SU-DHL-6 (cell line): ENCODE measurements around the gene XRCC4.

ENCODE experiments used
- EZH2phosphoT487 ChIP-seq: fragments of 200-600 bp; sonication (generic), shearing (Covaris generic); conservative IDR thresholded peaks from 2 replicates; pipeline ENCODE4 v1.6.1; 2018; ENCODE audit warnings: mild to moderate bottlenecking, antibody characterized with exemption, low read length, moderate library complexity, mixed read lengths
- TF ChIP-seq, protein P1 (sequence below): fragments of 200-600 bp; sonication (generic); IDR thresholded peaks from one replicate; pipeline ENCODE4 v1.5.1; 2017; ENCODE audit warnings: antibody characterized with exemption, mild to moderate bottlenecking, low read length, moderate library complexity; ENCODE audit not compliant: insufficient read depth, poor library complexity, severe bottlenecking

DNA sequence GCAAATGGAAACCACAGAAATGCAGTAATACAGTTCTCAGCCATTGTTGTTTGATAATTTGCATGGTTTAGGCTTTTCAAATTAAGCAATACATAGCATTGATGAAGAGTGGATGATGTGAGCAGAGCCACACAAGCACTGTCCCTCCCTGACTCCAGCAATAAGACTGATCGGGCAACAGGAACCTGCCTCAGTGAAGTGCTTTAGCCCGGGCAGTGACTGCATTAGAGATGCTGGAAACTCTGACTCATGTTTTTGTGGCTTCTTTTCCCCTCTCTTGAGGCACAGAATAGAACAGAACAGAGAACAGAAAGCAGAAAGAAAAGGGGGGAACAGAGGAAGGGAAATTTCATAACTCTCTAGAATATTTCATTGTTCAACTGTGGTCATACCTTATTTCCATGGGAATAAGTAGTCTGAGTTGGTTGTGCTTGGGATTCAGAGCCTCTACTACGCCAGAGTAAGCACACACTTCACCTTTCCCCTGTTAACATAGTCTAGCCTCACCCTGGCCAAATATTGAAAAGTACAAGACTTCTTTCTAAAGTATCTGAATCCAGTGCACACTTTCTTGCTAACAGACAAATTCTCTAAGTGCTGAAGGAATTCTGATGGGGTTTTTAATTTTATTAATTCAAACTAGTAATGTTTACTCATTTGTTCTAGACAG lies 229.4 kb downstream of the XRCC4 start:
- TF ChIP-seq, protein P1, sequence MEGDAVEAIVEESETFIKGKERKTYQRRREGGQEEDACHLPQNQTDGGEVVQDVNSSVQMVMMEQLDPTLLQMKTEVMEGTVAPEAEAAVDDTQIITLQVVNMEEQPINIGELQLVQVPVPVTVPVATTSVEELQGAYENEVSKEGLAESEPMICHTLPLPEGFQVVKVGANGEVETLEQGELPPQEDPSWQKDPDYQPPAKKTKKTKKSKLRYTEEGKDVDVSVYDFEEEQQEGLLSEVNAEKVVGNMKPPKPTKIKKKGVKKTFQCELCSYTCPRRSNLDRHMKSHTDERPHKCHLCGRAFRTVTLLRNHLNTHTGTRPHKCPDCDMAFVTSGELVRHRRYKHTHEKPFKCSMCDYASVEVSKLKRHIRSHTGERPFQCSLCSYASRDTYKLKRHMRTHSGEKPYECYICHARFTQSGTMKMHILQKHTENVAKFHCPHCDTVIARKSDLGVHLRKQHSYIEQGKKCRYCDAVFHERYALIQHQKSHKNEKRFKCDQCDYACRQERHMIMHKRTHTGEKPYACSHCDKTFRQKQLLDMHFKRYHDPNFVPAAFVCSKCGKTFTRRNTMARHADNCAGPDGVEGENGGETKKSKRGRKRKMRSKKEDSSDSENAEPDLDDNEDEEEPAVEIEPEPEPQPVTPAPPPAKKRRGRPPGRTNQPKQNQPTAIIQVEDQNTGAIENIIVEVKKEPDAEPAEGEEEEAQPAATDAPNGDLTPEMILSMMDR = no peak
- no peak for TF ChIP-seq EZH2phosphoT487
